Pancreas (tissue), 10 donors: Measurements from ENCODE around the gene ERV3-1. TPM values are rescaled to one million over a fixed set of nuclear protein-coding genes. Genes with fewer than 3 reads are reported as not detected.

Source experiments
- ATAC-seq, 4 donors: fragments of 200-7000 bp; cut with Tn5 transposase; one replicate each; pipeline versions ENCODE4 v1.8.0 to v1.9.1; 2020; ENCODE audit warnings: mild to moderate bottlenecking in 4 of 4, moderate library complexity in 4 of 4
- DNase-seq, 6 donors: peaks; one replicate each; pipeline ENCODE4 v3.0.0-alpha.2; 2020
- FAIRE-seq: peaks from 2 replicates; lab custom pipeline; 2012; peaks lifted over from hg19 to GRCh38; lab: Jason Lieb, UNC
- H3K27ac ChIP-seq, 4 donors: fragments of 200-600 bp; sonication (generic); 1 replicate in 3 of 4; 2 replicates in 1 of 4; pipeline versions ENCODE4 v1.5.0 to v1.8.0; 2020
- H3K27me3 ChIP-seq, 4 donors: fragments of 200-600 bp; one replicate each; pipeline ENCODE4 v1.8.0; 2021
- H3K36me3 ChIP-seq, 3 donors: fragments of 200-600 bp; sonication (generic) in 1 of 3; one replicate each; pipeline versions ENCODE4 v1.5.0 to v1.8.0; 2020 to 2021
- H3K4me1 ChIP-seq, 3 donors: fragments of 200-600 bp; one replicate each; pipeline ENCODE4 v1.8.0; 2021
- H3K4me3 ChIP-seq, 4 donors: fragments of 200-600 bp; sonication (generic) in 2 of 4; one replicate each; pipeline versions ENCODE4 v1.5.0 to v1.8.0; 2020 to 2021
- H3K9me3 ChIP-seq, 4 donors: fragments of 200-600 bp; one replicate each; pipeline ENCODE4 v1.8.0; 2021
- WGBS, 2 donors: extraction: QIAGEN DNeasy Blood & Tissue Kit; methylation state at CpG; one replicate each; pipeline ENCODE4 v1.1.7; 2013; 5-methylcytosine and 5-hydroxymethylcytosine counted together
- intact Hi-C, 3 donors: fragments of 100-400 bp; cut with DNase I; formaldehyde crosslinking; loops; one replicate each; pipeline versions ENCODE4 v1.11.1 to v1.14.2; 2022
- polyA plus RNA-seq, 2 donors: library from polyadenylated mRNA; stranded (reverse); fragments of 200-250 nt; gene quantifications; one replicate each; pipeline ENCODE4 v1.2.3, GENCODE V29; 2013
- total RNA-seq, 6 donors: library from RNA; stranded (reverse); fragmentation: NEBNext Ultra II Directional in 4 of 6; extraction: Animal tissue kit (Norgen Biotek cat#: 25700) in 4 of 6; gene quantifications; one replicate each; pipeline versions ENCODE4 v1.2.1 to v1.2.4, GENCODE V29; 2021 to 2023
- TF ChIP-seq, protein P1 (sequence below), 4 donors: fragments of 200-600 bp; sonication (generic) in 3 of 4; IDR thresholded peaks; one replicate each; pipeline versions ENCODE4 v1.5.0 to v1.8.0; 2021; ENCODE audit warnings: antibody characterized with exemption in 4 of 4
- donor health status: healthy with polysubstance abuse.
- donor health status: DM: no; HTN: no; CAD: no; lungs with moderate emphysema.
- donor health status: DM: no; HTN: no; CAD: no.
- donor health status: control.
- donor health status: control.
- donor health status: Bipolar disorder and iron deficiency.
- donor health status: DM: yes; HTN: yes; CAD: no.
- donor health status: DM: no; HTN: no; CAD: no.
- donor health status: DM: no; HTN: no; CAD: no.
- donor health status: DM: yes; HTN: yes; CAD: no.

Gene ERV3-1
- total and polyA plus RNA-seq, 8 donors, result 2.7 to 12.7 (median 4.5) TPM

DNA sequence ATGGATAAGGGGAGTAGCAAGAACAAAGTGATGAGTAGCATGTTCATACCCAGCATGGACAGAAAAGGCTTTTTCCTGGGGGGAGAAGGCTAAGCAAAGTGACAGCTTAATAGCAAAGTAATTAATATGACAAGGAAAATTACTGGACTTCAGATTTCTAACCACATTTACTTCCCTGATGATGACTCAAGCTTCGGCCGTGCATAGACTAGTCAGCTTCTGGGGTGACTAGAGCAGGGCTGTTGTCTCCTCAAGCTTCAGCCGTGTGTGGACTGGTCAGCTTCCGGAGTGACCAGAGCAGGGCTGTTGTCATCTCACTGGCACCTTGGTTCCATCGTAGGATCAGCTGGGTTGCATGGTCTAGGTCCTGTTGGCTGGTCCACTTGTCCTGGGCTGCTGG, 13.5 kb downstream of the ERV3-1 start:
- no peaks in the 10 kb centered on the region for H3K27me3 ChIP-seq
- H3K27ac ChIP-seq, result no peak overlapping the region
- H3K9me3 ChIP-seq, result no peaks in the 10 kb centered on the region
- peaks cover 0 to 5% (median 0%) of the 10 kb centered on the region in 3 donors for H3K4me1 ChIP-seq
- DNase-seq (no peak), ATAC-seq (no peak), FAIRE-seq (no peak)
- H3K36me3 ChIP-seq, result peaks cover 0 to 5% (median 0%) of the 10 kb centered on the region in 3 donors
- H3K4me3 ChIP-seq, result no peak overlapping the region
- TF ChIP-seq, protein P1, sequence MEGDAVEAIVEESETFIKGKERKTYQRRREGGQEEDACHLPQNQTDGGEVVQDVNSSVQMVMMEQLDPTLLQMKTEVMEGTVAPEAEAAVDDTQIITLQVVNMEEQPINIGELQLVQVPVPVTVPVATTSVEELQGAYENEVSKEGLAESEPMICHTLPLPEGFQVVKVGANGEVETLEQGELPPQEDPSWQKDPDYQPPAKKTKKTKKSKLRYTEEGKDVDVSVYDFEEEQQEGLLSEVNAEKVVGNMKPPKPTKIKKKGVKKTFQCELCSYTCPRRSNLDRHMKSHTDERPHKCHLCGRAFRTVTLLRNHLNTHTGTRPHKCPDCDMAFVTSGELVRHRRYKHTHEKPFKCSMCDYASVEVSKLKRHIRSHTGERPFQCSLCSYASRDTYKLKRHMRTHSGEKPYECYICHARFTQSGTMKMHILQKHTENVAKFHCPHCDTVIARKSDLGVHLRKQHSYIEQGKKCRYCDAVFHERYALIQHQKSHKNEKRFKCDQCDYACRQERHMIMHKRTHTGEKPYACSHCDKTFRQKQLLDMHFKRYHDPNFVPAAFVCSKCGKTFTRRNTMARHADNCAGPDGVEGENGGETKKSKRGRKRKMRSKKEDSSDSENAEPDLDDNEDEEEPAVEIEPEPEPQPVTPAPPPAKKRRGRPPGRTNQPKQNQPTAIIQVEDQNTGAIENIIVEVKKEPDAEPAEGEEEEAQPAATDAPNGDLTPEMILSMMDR (IDR thresholded peaks at IDR 0.05), result no peak
- intact Hi-C loops, result no loop called here
- WGBS, 2 donors, result 77 to 91% methylated on average over 5 of the region's 5 CpGs

DNA sequence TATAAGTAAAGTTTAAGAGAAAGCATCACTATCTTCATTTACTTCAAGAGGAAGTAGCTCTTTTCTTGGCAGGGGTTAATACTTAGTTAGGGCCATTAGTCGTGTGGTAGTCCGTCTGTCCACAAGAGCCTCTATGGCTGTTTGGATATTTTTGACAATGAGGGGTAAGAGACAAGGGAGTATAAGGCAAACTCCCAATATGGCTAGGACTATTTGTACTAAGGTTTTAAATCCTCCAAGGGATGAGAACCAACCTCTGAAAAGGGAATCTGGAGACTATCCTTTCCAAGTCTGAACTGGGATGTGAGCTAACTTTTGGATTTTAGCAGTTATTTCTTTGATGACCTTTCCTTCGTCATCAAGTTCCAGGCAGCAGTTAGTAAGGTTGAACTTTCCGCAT, 15.6 kb downstream of the ERV3-1 start, which contains the start of gene ZNF117:
ZNF117 (minus strand) TSS at position 101 of the 400 bp plus-strand sequence.
- Histone ChIP-seq H3K27ac (no peak within 1 kb of the TSS), H3K36me3 (peaks cover 0 to 5% (median 0%) of the 10 kb centered on the region in 3 donors), H3K9me3 (no peaks in the 10 kb centered on the region), H3K4me1 (no peaks in the 10 kb centered on the region), H3K27me3 (no peaks in the 10 kb centered on the region), H3K4me3 (no peak within 1 kb of the TSS)
- FAIRE-seq (no peak), ATAC-seq (no peak), DNase-seq (no peak)
- intact Hi-C loops, result no loop called here
- WGBS, 2 donors, result 72 to 85% methylated on average over 4 of the region's 4 CpGs
- TF ChIP-seq, protein P1 (IDR thresholded peaks at IDR 0.05), result no peak

DNA sequence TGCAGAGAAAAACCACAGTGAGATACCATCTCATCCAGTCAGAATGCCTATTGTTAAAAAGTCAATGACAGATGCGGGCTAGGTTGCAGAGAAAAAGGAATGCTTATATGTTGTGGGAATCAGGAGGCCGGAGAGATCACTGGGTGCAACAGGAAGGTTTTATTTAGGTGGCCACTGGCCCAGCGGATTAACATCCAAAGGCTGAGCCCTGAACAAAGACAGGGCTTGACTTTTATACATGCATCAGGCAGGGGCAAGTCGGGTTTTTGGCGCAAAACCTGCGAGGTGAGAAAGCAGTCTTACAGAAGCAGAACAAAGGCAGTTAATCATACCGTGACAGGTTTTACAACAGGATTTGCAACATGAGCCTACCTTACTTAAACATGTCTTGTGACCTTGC, 16.3 kb downstream of the ERV3-1 start:
- no peak for FAIRE-seq
- Histone ChIP-seq H3K27ac (no peak overlapping the region), H3K36me3 (peaks cover 0 to 5% (median 0%) of the 10 kb centered on the region in 3 donors), H3K27me3 (no peaks in the 10 kb centered on the region), H3K4me1 (no peaks in the 10 kb centered on the region), H3K9me3 (no peaks in the 10 kb centered on the region), H3K4me3 (no peak overlapping the region)
- ATAC-seq, result no peak
- TF ChIP-seq, protein P1 (IDR thresholded peaks at IDR 0.05), result no peak
- WGBS, 2 donors, result 96% methylated on average over 7 of the region's 7 CpGs
- intact Hi-C loops, result no loop called here
- no peak for DNase-seq

DNA sequence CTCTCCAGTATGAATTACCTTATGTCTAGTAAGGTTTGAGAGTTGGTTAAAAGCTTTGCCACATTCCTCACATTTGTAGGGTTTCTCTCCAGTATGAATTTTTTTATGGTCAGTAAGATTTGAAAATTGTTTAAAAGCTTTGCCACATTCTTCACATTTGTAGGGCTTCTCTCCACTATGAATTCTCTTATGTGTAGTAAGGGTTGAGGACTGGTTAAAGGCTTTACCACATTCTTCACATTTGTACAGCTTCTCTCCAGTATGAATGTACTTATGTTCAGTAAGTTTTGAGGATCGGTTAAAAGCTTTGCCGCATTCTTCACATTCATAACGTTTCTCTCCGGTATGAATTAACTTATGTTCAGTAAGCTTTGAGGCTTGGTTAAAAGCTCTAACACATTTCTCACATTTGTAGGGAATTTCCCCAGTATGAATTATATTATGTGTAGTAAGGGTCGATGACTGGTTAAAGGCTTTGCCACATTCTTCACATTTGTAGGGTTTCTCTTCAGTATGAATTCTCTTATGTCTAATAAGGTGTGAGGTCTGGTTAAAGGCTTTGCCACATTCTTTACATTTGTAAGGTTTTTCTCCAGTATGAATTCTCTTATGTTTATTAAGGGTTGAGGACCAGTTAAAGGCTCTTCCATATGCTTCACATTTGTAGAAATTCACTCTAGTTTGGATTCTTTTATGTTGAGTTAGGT, 27.8 kb downstream of the ERV3-1 start:
- Histone ChIP-seq H3K9me3 (peaks cover 0 to 13% (median 2%) of the 10 kb centered on the region in 4 donors), H3K27me3 (no peaks in the 10 kb centered on the region), H3K4me1 (no peaks in the 10 kb centered on the region), H3K4me3 (no peak overlapping the region), H3K36me3 (peaks cover 0 to 38% (median 11%) of the 10 kb centered on the region in 3 donors), H3K27ac (no peak overlapping the region)
- WGBS, 2 donors, result 96 to 97% methylated on average over 5 of the region's 5 CpGs
- DNase-seq (no peak), ATAC-seq (no peak), FAIRE-seq (no peak)
- intact Hi-C loops, result no loop called here
- TF ChIP-seq, protein P1 (IDR thresholded peaks at IDR 0.05), result no peak

DNA sequence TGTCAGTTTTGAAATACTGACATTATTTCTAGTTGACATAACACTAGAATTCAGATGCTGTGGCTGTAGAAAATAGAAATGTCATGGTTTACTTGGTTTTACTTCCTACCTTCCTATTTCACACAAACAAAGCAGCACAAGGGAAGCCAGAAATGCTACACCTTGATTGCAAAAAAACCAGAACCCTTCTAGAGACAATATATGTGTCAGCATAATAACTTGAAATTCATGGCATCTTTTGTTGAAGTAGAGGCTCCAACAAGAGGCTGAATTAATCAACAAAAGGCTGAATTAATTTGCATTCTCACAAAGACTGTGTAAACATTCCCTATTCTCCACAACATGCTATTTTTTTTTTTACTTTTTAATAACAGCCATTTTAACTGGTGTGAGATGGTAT, 40.9 kb downstream of the ERV3-1 start:
- Histone ChIP-seq H3K27me3 (no peaks in the 10 kb centered on the region), H3K27ac (no peak overlapping the region), H3K9me3 (no peaks in the 10 kb centered on the region), H3K4me3 (no peak overlapping the region), H3K4me1 (no peaks in the 10 kb centered on the region), H3K36me3 (no peaks in the 10 kb centered on the region)
- ATAC-seq, result no peak
- TF ChIP-seq, protein P1 (IDR thresholded peaks at IDR 0.05), result no peak
- intact Hi-C loops, result no loop called here
- no peak for DNase-seq
- no peak for FAIRE-seq
